ENCODE results near the gene TMPRSS15. TPM values are rescaled to one million over a fixed set of nuclear protein-coding genes. Genes with fewer than 3 reads are reported as not detected.

Gene TMPRSS15
- total RNA-seq, 2 experiments from 2014 or later, result not detected

DNA sequence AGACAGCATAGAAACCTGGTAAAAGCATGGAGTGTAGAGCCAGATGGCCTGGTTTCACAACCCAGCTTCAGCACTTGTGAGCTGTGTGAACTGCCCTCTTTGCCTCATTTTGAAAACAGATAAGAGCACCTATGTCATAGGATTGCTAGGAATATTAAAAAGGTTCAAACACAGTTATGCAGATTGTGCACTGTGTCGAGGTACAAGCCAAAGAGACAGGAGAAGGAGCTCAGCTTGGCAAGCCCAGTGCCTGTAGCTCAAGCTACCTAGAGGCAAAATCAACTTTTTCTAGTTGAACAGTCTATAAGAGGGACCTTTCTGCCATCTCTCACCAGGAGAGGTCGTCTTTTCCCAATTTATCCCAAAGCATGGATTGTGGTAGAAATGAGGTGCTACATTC is 153.9 kb downstream of the TMPRSS15 start:
- H3K4me3 Mint-ChIP-seq, result no peak overlapping the region
- peaks cover 20% of the 10 kb centered on the region for H3K27me3 Mint-ChIP-seq
- Histone ChIP-seq H3K9me3 (ENCODE audit: control insufficient read depth in 1 of 2, insufficient read depth in 1 of 2, low read length in 2 of 2) (peaks cover 0 to 8% of the 10 kb centered on the region in 2 experiments), H3K36me3 (ENCODE audit: insufficient read depth, low read length) (no peaks in the 10 kb centered on the region), H3K27me3 (ENCODE audit: control insufficient read depth in 1 of 2, insufficient read depth in 2 of 2, low read length in 2 of 2) (peaks cover 6 to 18% of the 10 kb centered on the region in 2 experiments), H3K4me1 (ENCODE audit: insufficient read depth, low read length) (no peaks in the 10 kb centered on the region), H3K27ac (ENCODE audit: low read depth in 1 of 2, low read length in 2 of 2) (no peak overlapping the region), H3K4me3 (ENCODE audit: low read length) (no peak overlapping the region)
- DNase-seq (peak in 1 of 14 experiments; percentile 7), ATAC-seq (ENCODE audit: poor library complexity) (no peak)
- H3K36me3 Mint-ChIP-seq (ENCODE audit: low read depth), result no peaks in the 10 kb centered on the region
- intact Hi-C loops (cut with DNase I, micrococcal nuclease), result no loop called here
- TF ChIP-seq, protein P1, sequence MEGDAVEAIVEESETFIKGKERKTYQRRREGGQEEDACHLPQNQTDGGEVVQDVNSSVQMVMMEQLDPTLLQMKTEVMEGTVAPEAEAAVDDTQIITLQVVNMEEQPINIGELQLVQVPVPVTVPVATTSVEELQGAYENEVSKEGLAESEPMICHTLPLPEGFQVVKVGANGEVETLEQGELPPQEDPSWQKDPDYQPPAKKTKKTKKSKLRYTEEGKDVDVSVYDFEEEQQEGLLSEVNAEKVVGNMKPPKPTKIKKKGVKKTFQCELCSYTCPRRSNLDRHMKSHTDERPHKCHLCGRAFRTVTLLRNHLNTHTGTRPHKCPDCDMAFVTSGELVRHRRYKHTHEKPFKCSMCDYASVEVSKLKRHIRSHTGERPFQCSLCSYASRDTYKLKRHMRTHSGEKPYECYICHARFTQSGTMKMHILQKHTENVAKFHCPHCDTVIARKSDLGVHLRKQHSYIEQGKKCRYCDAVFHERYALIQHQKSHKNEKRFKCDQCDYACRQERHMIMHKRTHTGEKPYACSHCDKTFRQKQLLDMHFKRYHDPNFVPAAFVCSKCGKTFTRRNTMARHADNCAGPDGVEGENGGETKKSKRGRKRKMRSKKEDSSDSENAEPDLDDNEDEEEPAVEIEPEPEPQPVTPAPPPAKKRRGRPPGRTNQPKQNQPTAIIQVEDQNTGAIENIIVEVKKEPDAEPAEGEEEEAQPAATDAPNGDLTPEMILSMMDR (IDR thresholded peaks at IDR 0.05), result no peak
- no peaks in the 10 kb centered on the region for H3K4me1 Mint-ChIP-seq (ENCODE audit: low read depth)
- ChIA-PET CTCF (no interaction called here), POLR2A (no interaction called here)
- no peaks in the 10 kb centered on the region for H3K9me3 Mint-ChIP-seq
- H3K27ac Mint-ChIP-seq, result no peak overlapping the region

DNA sequence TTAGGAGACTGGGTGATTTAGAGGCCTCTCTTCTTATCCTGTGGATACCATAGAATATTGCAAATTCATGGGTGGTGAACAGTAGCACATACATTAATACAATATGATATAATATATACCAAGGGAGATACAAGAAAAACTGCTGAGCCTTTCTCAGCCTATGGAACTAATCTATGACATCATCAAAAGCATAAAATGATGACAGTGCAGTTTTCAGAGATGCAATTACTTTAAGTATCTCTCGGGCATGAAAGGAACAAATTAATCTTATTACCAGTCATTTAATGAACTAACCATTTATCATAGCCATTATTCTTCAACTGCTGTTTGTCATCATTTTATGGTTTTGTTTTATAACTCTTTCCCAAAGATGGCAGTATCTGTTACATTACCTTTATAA is 155.4 kb downstream of the TMPRSS15 start:
- TF ChIP-seq, protein P1 (IDR thresholded peaks at IDR 0.05), result no peak
- no peaks in the 10 kb centered on the region for H3K4me1 ChIP-seq (ENCODE audit: insufficient read depth, low read length)
- peaks cover under 1 to 11% of the 10 kb centered on the region in 2 experiments for H3K9me3 ChIP-seq (ENCODE audit: control insufficient read depth in 1 of 2, insufficient read depth in 1 of 2, low read length in 2 of 2)
- DNase-seq, result no peak
- H3K27ac Mint-ChIP-seq, result no peak overlapping the region
- ChIA-PET CTCF (no interaction called here), POLR2A (no interaction called here)
- no peak overlapping the region for H3K4me3 ChIP-seq (ENCODE audit: low read length)
- H3K27ac ChIP-seq (ENCODE audit: low read depth in 1 of 2, low read length in 2 of 2), result no peak overlapping the region
- H3K36me3 ChIP-seq (ENCODE audit: insufficient read depth, low read length), result no peaks in the 10 kb centered on the region
- peaks cover 34% of the 10 kb centered on the region for H3K27me3 Mint-ChIP-seq
- H3K27me3 ChIP-seq (ENCODE audit: control insufficient read depth in 1 of 2, insufficient read depth in 2 of 2, low read length in 2 of 2), result peaks cover 11 to 31% of the 10 kb centered on the region in 2 experiments
- H3K9me3 Mint-ChIP-seq, result peaks cover 4% of the 10 kb centered on the region
- no peaks in the 10 kb centered on the region for H3K36me3 Mint-ChIP-seq (ENCODE audit: low read depth)
- H3K4me1 Mint-ChIP-seq (ENCODE audit: low read depth), result no peaks in the 10 kb centered on the region
- no peak for ATAC-seq (ENCODE audit: poor library complexity)
- intact Hi-C loops (cut with DNase I, micrococcal nuclease), result no loop called here
- H3K4me3 Mint-ChIP-seq, result no peak overlapping the region

GRCh38 chr21:18245464-18245967 is 158.1 kb downstream of the TMPRSS15 start:
- H3K4me1 ChIP-seq (ENCODE audit: insufficient read depth, low read length), result no peaks in the 10 kb centered on the region
- no peak for DNase-seq
- Mint-ChIP-seq H3K36me3 (ENCODE audit: low read depth) (no peaks in the 10 kb centered on the region), H3K27me3 (peaks cover 40% of the 10 kb centered on the region), H3K4me3 (no peak overlapping the region), H3K9me3 (peaks cover 4% of the 10 kb centered on the region), H3K4me1 (ENCODE audit: low read depth) (no peaks in the 10 kb centered on the region), H3K27ac (no peak overlapping the region)
- H3K4me3 ChIP-seq (ENCODE audit: low read length), result no peak overlapping the region
- intact Hi-C loops (cut with DNase I, micrococcal nuclease), result no loop called here
- ChIA-PET CTCF (no interaction called here), POLR2A (no interaction called here)
- TF ChIP-seq, protein P1 (IDR thresholded peaks at IDR 0.05), result no peak
- ATAC-seq (ENCODE audit: poor library complexity), result no peak
- H3K27me3 ChIP-seq (ENCODE audit: control insufficient read depth in 1 of 2, insufficient read depth in 2 of 2, low read length in 2 of 2), result peaks cover 11 to 31% of the 10 kb centered on the region in 2 experiments
- peaks cover 6 to 11% of the 10 kb centered on the region in 2 experiments for H3K9me3 ChIP-seq (ENCODE audit: control insufficient read depth in 1 of 2, insufficient read depth in 1 of 2, low read length in 2 of 2)
- H3K27ac ChIP-seq (ENCODE audit: low read depth in 1 of 2, low read length in 2 of 2), result no peak overlapping the region
- no peaks in the 10 kb centered on the region for H3K36me3 ChIP-seq (ENCODE audit: insufficient read depth, low read length)

Measured in CD4-positive, alpha-beta T cell (primary cell).